GM18502 (cell line): ENCODE results near the gene RXRB.
A peak's percentile ranks its signal among the peaks of the same experiment; 100 is the strongest.
"Not testable (repeated sequence)": the region's sequence is repeated elsewhere in the genome, so short reads cannot be mapped to it uniquely, and the experiment has no call there.

ENCODE experiments used
- ATAC-seq: cut with Tn5 transposase; IDR thresholded peaks from one replicate; pipeline ENCODE4 v1.9.1; 2021; ENCODE audit warnings: mild to moderate bottlenecking; ENCODE audit not compliant: unreplicated experiment, poor library complexity

RXRB gene

DNA sequence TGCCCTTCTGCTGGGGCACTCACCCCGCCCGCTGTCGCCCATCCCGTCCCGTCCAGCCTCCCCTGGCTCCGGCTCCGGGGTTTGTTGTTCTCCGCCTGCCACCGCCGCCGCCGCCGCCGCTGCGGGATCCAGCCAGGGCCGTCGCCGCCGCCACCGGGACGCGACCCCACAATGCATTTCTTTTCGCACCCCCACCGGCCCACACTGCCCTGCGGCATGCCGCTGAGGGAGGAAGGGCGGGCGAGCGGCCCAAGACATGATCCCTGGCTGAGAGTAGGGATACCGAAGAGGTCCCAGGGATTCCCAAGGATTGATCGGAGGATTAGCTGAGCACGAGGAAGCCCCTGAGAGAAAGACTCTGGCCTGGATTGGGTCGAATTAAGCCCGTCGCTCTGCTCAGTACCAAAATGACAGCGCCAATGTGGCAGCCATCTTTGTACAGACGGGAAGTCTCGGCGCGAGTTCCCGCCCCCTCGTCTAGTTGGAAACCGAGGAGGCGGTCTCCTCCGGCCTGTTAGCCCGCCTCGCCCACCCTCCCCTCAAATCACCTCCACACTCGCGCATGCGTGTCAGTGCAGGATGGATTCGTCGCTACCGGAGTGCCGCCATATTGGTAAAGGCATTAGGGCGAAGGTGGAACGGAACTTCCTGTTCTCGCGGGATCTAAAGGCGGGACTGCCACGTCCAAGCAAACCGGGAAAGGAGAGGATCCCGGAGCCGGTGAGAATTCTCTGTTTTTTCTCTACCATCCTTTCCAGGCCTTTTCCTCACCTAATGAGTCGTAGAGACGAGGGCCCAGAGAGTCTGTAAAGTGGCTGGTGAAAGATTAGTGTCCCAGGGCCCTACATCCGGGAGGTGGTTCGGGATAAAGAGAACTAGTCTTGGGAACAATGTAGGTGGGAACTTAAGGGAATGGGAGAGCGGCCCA lies at the start of gene RXRB, which contains the start of gene SLC39A7:
Gene RXRB (minus strand): TSS at position 447 of the 928 bp plus-strand sequence. CDS start 189 bp downstream, at position 258.
Gene SLC39A7 (plus strand): TSS at position 649 of the 928 bp plus-strand sequence. CDS start 379 bp downstream, outside the sequence.
- ATAC-seq, result peak; percentile 54

DNA sequence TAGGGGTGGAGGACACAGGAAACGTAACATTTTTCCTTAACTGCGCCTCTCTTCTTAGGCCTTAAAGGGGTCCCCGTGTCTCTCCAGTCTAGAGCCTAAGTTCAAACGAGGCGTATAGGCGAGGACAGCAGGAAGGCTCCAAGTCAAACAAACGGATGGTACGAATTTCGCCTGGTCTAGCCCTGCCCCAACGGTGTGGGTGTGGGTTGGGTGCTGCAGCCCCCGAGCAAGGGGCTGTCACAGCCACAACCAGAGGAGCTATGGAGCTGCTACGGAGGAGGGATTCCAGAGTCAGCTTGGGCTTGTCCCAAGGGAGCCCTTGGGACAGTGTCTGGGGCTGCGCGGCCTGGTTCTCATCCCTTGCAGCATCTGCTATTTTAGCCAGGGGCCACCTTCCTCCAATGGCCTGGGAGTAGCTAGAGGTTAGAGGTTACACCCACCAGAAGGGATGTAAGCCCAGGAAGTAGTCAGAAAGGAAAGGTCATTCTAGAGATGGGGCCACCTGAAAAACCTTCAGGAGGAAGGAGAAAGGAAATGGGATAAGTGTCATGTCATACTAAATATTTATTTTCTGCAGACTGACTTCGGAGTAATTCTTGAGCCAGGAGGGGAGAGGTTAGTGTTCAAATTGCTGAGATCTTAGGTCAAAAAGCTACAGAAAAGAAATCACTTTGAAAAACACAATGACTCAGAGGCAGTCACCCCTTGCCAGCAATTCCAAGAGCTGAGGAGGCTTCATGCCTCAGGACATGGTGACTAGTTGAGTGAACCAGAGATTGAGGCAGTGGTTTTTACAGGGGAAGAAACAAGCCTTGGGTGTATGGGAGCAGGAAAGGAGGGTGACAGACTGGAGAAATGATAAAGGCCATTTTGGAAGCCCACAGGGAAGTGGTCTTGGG lies 49.5 kb upstream of the RXRB start:
- ATAC-seq, result peak; percentile 6

DNA sequence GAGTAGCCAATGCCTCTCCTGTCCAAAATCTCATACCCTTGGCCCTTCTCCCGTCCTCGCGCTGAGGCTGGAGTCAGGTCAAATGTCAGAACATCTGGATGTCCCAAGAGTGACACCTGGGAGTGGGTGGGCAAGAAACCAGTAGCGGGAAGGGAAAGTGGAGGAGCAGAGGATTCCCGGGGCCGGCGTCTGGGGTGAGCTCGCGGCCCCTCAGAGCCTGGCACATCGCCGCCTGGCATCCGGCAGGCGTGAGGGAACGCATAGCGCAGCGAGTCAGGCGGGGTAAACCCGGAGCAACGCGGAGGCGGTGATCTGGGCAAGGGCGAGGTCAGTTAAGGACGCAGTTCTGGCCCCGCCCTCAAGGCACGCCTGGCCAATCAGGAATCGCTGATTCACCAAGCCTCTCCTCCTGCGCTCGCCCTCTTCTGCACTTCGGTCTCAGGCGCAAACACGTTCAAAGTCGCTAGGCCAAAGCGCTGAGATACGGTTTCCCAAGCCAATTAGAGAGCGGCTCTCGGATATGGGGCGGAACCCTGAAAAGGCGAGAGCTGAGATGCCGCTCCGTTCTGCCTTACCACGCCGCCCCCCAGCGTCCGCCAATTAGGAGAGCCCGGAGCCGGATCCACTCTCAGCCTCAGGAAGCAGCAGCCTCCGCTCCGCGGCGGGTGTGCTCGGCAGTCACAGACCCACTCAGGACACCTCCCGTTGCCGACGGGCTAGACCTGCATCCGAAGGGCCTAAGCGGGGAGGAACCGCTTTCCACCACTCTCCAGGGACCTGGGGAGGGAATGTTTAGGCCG lies 48.7 kb upstream of the RXRB start:
- ATAC-seq, result peak; percentile 90

DNA sequence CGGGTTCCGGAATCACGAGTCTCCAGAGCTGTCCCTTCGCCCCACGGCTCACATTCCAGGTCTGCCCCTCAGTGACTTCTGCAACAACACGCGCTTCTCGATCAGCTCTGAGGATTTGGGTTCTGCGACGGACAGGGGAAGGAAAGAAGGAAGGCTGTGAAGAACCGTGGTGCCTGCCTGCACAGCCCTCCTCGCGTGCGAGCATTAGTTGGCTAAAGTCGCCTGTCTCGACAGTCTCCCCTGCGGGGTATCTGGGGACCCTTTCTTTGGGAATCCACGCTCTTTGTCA lies 48.1 kb upstream of the RXRB start:
- peak; percentile 13 for ATAC-seq

DNA sequence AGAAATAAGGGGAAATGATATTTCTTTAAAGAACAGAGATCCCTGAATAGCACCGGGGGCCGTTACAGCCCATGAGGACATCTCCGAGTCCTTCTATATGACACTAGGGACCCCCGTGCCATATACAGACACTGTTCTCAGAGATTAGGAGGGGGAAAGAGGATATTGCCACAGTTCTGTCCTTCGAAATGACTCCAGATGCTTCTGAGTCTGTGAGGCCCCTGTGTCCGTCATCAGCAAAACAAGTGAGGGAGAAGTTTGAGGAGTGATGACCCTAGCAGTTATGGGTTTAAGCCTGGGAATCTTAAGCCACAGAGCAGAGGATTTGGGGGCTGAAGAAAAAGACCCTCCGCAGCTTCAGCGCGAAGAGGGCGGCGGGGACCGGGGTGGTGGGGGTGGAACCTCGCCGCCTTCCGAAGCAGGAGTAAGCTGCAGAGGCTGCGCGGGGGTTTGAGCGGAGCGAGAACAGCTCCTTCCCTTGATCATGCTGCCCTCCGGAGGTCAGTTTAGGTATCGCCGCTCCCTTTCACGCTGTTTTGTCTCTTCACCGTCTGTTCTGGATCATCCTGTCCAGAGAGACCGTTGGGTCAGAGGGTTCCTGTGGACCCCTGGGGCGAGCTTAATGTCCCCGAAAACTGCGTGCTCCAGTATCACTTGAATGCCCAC lies 47.6 kb upstream of the RXRB start:
- peak; percentile 38 for ATAC-seq

DNA sequence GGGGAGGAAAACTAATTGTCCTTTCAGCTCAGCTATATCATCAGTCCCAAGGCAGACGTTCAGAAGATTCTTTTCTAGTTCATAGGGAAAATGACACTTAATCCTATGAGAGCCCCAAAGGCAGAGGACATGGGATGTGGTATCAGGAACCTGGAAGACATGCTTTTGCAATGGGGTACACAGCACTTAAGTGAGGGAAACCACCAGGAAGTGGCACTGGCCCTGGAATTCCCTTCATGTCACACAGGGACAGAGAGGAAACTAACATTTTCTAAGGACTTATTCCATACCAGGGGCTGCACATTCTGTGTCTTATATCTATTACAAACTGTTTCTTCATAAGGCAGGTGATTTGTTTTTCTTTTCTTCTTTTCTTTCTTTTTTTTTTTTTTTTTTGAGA lies 43.0 kb upstream of the RXRB start:
- no peak for ATAC-seq

DNA sequence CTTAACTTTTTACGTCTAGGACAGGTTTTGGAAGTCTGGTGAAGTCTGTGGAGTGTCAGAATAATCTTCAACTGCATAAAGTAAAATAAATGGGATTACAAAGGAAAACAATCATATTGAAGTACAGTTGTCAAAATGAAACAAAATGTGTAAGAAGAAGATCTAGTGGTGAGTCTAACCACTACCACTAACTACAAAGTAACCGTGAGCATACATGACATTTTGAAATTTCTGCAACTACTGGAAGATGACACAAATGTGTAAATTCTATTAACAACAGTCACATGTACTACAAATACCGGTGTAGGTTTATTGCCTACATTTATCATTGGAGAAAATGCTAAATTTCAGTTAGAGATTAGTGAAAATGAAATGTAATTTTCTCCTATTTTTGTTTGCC lies 41.5 kb upstream of the RXRB start:
- ATAC-seq, result no peak

DNA sequence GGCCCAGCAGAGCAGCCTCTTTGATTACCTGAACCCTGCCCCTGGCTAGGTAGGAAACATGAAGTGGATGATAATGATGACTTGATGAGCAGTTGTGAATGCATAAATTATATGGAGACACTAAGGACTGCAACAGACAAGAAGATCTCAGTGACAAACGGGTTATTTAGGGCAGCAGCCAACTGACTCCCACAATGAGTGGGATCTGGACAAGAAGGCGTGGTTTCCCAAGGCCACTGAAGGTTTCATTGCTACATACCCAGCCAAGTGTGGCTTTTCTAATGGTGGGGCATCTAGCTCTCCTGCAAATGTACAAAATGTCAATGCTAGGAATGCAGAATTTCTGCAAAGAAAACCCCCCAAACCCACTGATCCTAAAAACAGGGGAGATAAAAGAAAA lies 37.3 kb upstream of the RXRB start:
- no peak for ATAC-seq

DNA sequence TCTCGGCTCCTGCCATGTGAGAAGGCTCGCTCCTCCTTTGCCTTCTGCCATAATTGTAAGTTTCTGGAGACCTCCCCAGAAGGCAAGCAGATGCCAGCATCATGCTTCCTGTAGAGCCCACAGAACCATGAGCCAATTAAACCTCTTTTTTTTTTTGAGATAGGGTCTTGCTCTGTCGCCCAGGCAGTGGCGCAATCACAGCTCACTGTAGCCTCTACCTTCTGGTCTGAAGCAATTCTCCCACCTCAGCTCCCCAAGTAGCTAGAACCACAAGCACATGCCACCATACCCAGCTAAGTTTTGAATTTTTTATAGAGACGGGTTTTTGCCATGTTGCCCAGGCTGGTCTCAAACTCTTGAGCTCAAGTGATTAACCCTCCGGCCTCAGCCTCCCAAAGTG lies 36.4 kb upstream of the RXRB start:
- ATAC-seq, result no peak

DNA sequence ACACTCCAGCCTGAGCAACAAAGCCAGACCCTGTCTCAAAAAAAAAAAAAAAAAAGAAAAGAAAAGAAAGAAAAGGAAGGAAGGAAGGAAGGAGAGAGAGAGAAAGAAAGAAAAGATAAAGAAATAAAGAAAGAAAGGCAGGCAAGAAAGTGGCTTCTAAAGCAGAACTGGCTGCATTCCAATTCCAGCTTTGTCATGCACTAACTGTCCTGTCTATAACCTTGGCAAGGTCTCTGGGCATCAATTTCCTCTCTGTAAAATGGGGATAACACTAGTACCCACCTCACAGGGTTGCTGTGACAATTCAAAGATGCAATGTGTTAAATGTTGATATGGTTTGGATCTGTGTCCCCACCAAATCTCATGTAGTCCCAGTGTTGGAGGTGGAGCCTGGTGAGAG lies 35.9 kb upstream of the RXRB start:
- no peak for ATAC-seq

DNA sequence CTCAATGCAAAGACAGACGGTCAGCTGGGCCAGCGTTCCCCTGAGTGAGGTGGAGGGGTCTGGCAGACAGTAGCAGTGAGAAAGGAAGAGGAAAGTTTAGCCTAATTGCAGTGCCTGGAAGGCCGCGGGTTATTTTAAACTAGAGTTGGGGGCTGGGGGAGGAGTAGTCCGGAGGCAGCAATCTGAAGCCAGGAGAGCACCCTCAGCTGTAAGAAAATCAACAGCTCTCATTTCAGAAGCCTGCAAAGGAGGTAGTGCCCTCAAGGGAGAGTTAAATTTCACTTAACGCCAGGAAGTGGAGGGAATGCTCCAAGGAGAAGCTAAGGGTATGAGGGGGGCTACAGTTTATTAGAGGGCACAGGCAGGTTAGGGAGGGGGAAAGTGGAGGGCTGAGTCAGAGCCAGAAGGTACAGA lies 34.8 kb upstream of the RXRB start:
- no peak for ATAC-seq

DNA sequence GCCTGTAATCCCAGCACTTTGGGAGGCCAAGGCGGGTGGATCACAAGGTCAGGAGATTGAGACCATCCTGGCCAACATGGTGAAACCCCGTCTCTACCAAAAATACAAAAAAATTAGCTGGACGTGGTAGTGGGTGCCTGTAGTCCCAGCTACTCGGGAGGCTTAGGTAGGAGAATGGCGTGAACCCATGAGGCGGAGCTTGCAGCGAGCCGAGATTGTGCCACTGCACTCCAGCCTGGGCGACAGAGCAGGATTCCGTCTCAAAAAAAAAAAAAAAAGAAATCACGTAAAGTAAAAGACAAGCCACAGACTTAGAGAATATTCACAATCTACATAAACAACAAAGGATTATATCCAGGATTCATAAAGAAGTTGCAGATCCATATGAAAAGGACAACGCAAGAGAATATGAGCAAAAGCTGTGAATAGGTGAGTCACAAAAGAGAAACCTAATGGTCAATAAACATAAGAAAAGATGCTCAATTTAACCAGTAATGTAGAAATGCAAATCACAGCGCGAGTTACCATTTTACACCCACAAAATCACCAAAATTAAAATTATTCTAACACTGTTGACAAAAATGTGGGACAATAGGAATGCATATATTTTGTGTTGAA lies 26.1 kb upstream of the RXRB start:
- ATAC-seq, result not testable (repeated sequence)

DNA sequence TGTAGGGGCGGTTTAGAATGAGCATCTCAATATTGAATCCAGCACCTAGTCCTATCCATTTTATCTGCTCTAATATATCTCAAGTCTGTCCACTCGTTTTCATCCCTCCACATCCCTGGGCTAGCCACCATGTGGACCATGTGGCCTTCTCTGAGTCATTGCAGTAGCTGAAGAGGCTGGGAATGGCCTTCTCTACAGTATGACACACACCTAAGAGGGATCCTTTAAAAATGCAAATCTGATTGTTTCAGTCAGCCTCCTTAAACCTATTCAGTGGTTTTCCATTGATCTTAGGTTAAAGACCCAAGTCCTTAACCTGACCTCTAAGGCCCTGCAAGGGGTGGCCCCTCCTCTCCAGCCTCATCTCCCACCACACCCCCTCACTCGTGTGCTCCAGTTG lies 17.2 kb upstream of the RXRB start:
- ATAC-seq, result no peak

DNA sequence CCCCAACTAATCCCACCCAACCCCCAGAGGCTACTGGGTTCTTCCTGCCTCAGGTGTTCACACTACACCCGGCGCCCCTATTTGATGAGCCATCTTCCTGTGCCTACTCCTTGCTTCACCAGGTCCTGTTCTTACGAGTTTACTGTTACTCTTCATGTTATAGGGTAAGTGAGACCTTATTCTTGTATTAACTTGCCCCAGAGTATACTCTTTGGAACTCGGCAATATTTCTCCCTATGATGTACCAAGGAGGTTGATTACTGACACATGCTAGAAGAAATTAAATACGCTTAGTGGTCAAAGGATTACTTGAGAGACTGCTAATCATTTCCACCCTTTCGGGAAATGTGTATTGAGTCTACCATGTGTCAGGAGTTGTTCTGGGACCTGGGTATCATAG lies 16.8 kb upstream of the RXRB start:
- ATAC-seq, result no peak

DNA sequence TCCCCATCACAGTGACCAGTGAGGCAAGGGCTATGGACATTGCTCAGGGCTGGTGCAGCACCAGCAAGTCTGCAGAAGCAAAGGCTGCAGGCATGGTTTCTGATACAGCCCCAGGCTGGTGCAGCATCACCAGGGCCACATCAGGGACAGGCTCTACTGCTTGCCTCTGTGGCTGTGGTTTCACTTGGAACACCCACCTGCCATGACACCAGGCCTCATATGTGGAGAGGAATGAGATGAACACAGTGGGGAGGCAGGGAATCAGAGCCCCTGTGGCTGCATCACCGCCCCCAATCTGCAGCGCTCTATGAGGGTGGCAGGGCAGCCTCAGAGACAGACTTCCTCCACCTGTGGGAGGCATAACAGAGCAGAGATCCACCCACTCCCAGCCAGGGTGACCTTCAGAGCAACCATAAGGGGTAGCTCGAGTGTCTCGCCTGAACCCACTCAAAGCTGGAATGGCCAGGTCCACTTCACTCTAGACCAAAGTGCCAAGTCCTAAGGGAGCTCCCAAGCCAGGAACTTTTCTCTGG lies 15.7 kb upstream of the RXRB start:
- no peak for ATAC-seq

DNA sequence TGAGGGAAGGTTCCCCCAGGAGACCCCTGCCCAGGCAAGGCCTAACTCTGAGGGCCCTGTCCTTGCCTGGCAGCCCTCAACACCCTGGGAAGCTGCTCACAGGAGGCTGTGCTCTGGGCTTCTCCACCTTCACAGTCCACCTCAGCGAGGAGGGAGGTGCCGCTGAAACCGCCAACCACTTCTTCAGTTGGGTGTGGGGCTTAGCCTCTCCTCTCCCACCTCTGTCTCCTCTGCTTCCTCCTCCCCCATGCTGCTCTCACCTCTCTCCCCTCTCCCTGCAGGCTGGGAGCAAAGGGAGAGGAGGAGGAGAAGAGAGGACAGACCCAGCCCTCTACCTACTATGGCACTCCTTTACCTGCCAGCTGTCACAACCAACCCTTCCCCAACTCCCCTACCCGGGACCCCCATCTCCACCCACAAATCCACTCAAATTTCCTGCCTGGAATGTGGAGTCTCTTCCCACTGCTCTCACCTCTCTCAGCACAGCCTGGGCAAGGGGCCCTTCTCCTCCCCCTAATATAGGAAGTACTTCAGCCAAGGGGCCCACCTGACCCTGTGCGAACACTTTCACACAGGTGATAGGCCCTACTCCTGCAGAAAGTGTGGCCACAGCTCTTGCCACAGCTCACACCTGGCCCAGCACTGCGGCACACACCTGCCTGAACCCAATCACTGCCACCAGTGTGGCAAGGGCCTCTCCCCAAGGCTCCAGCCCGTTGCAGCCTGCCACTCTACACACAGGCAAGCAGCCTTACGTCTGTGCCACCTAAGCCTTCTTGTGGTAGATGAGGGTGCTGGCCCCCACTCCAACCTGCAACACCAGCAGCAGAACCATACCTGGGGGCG lies 15.0 kb upstream of the RXRB start:
- no peak for ATAC-seq

DNA sequence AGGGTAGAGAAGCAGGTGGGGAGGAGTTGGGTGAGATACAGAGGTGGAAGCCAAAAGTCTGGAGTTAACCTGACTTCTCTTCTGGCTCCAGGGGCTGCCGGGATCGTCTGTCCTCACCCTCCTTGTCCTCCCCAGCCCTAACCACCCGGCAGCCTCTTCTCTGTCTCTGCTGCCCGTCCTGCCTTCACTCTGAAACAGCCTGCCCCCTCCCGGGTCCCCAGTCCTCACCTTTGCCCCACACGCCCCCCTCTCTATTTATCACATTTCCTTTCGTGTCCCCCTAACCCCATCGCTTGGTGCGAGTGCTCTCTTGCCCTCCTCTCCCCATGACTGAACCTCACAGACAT lies 13.5 kb upstream of the RXRB start:
- no peak for ATAC-seq

DNA sequence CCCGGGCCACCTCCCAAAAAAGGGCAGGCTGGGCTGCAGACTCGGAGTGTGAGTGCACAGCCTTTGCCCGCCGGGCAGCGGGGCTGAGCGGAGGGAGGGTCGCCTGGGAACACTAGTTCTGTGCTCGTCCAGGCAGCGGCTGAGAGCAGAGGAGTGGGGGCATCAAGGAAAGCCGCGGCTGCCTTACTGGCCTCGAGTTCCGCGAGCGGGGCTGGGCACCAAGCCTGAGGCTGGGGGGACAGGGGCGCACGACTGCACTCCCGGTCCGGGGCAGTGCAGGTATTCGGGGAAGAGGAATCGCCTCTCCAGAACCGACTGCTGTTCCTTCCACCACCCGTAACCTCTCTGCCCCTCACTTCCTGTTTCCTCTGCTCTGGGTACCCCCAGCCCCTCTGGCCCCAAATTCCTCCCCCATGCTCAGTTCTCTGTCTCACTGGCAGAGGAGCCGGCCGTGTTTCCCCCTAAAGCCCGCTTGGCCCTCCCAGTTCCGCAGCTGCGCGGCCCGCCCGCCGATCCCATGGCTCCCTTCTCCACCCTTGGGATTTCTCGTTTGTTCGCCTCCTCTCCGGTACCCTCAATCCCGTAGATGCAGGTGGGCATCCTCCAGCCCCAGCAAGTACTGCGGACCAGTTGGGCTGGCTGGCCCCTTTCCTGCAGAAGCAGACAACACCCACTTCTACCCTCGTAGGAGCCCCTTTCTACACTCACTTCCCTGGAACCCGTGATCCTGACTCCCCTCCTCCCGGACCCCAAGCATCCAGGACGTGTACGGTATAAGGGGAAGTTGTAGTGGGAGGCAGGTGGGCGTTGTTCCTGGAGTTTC lies 12.9 kb upstream of the RXRB start:
- no peak for ATAC-seq
